ENCODE results near the gene CMTM2. TPM values are rescaled to one million over a fixed set of nuclear protein-coding genes. Genes with fewer than 3 reads are reported as not detected.
"Not testable (repeated sequence)": the region's sequence is repeated elsewhere in the genome, so short reads cannot be mapped to it uniquely, and the experiment has no call there.

The CMTM2 gene
- total RNA-seq, 2 donors from 2014 or later = 0.70 TPM; not detected in 1

DNA sequence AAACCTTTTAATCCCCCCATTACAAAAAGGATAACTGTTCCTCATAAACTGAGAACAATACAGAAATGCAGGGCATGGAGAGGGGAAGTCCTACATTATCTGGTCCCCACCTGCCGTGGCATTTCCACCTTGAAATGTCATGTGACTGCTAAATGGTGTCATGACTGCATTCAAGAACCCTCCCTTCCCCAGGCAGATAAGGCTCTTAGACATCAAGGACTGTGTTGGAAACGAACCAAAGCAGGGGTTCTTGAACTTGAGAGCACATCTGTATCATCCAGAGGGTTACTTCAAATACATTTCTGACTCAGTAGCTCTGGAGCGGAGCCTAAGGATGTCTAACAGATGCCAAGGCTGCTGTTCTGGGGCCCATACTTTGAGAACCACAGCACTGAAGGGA is 43.6 kb downstream of the CMTM2 start:
- H3K9me3 ChIP-seq (ENCODE audit: control insufficient read depth, low read length, poor library complexity, severe bottlenecking) = no peaks in the 10 kb centered on the region
- ATAC-seq = no peak
- Mint-ChIP-seq H3K27ac (no peak overlapping the region), H3K4me3 (no peak overlapping the region), H3K36me3 (ENCODE audit: low read depth) (no peaks in the 10 kb centered on the region), H3K4me1 (peaks cover 5% of the 10 kb centered on the region), H3K27me3 (no peaks in the 10 kb centered on the region)
- DNase-seq = no peak

DNA sequence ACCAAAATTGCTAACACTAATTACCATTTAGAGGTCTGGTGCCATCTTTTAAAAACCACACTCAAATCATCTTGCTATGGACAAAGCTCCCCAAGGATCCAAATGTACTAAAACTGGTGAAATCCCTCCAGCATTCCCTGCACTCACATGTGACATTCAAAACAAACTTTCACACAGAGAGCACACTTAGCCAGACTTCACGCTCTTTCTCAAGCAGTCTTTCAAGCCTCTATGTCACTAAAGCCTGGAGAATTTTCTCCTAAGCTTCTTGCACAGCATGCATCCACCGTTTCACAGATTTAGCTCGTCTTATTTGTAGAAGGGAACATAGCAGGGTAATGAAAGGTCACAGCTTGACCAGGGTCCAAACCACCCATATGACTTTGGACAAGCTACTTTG is 44.5 kb downstream of the CMTM2 start:
- H3K4me3 Mint-ChIP-seq = no peak overlapping the region
- no peak for DNase-seq
- no peak for ATAC-seq
- H3K27ac Mint-ChIP-seq = no peak overlapping the region
- no peaks in the 10 kb centered on the region for H3K9me3 ChIP-seq (ENCODE audit: control insufficient read depth, low read length, poor library complexity, severe bottlenecking)
- H3K36me3 Mint-ChIP-seq (ENCODE audit: low read depth) = no peaks in the 10 kb centered on the region
- no peaks in the 10 kb centered on the region for H3K27me3 Mint-ChIP-seq
- peaks cover 5% of the 10 kb centered on the region for H3K4me1 Mint-ChIP-seq

DNA sequence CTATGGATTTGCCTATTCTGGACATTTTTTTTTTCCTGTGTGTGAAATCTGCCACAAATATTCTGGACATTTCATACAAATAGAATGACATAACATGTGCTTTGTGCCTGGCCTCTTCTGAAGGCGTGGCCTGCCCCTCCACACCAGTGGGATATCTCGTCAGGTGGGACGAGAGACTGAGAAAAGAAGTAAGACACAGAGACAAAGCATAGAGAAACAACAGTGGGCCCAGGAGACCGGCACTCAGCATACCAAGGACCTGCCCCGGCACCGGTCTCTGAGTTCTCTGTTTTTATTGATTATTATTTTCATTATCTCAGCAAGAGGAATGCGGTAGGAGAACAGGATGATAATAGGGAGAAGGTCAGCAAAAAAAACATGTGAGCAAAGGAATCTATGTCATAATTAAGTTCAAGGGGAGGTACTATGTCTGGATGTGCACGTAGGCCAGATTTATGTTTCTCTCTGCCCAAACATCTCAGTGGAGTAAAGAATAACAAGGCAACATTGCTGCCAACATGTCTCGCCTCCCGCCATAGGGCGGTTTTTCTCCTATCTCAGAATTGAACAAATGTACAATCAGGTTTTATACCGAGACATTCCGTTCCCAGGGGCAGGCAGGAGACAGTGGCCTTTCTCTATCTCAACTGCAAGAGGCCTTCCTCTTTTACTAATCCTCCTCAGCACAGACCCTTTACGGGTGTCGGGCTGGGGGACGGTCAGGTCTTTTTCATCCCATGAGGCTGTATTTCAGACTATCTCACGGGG is 48.5 kb downstream of the CMTM2 start:
- not testable (repeated sequence) for H3K4me1 Mint-ChIP-seq

DNA sequence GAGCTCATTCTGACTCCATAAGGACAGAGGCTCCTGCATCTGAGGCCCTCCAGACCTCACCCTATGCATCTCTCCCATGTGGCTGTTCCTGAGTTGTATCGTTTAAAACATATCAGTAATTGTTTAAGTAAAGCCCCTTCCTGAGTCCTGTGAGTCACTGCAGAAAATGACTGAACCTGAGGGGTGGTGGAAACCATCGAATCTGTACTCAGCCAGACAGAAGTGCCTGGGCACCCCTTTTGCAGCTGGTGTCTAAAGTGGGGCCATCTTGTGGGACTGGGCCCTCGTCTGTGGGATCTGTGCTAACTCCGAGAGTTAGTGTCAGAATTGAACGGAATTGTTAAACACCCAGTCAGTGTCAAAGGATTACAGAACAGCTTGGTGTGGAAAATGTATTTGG is 50.6 kb downstream of the CMTM2 start:
- Mint-ChIP-seq H3K4me1 (no peaks in the 10 kb centered on the region), H3K27ac (no peak overlapping the region), H3K36me3 (ENCODE audit: low read depth) (no peaks in the 10 kb centered on the region), H3K27me3 (no peaks in the 10 kb centered on the region), H3K4me3 (no peak overlapping the region)
- H3K9me3 ChIP-seq (ENCODE audit: control insufficient read depth, low read length, poor library complexity, severe bottlenecking) = no peaks in the 10 kb centered on the region
- ATAC-seq = no peak
- no peak for DNase-seq

More for the DNA sequence above, 48.5 kb downstream of the CMTM2 start:
- H3K9me3 ChIP-seq (ENCODE audit: control insufficient read depth, low read length, poor library complexity, severe bottlenecking); H3K27me3 Mint-ChIP-seq; H3K4me3 Mint-ChIP-seq; DNase-seq; ATAC-seq; H3K36me3 Mint-ChIP-seq (ENCODE audit: low read depth); H3K27ac Mint-ChIP-seq: not testable (repeated sequence)

DNA sequence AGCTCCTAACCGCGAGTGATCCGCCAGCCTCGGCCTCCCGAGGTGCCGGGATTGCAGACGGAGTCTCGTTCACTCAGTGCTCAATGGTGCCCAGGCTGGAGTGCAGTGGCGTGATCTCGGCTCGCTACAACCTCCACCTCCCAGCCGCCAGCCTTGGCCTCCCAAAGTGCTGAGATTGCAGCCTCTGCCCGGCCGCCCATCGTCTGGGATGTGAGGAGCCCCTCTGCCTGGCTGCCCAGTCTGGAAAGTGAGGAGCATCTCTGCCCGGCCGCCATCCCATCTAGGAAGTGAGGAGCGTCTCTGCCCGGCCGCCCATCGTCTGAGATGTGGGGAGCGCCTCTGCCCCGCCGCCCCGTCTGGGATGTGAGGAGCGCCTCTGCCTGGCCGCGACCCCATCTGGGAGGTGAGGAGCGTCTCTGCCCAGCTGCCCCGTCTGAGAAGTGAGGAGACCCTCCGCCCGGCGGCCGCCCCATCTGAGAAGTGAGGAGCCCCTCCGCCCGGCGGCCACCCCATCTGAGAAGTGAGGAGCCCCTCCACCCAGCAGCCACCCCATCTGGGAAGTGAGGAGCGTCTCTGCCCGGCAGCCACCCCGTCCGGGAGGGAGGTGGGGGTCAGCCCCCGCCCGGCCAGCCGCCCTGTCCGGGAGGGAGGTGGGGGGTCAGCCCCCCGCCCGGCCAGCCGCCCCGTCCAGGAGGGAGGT is 51.4 kb downstream of the CMTM2 start:
- not testable (repeated sequence) for H3K9me3 ChIP-seq (ENCODE audit: control insufficient read depth, low read length, poor library complexity, severe bottlenecking); H3K4me3 Mint-ChIP-seq; H3K27me3 Mint-ChIP-seq; DNase-seq; H3K36me3 Mint-ChIP-seq (ENCODE audit: low read depth); H3K4me1 Mint-ChIP-seq; H3K27ac Mint-ChIP-seq; ATAC-seq

DNA sequence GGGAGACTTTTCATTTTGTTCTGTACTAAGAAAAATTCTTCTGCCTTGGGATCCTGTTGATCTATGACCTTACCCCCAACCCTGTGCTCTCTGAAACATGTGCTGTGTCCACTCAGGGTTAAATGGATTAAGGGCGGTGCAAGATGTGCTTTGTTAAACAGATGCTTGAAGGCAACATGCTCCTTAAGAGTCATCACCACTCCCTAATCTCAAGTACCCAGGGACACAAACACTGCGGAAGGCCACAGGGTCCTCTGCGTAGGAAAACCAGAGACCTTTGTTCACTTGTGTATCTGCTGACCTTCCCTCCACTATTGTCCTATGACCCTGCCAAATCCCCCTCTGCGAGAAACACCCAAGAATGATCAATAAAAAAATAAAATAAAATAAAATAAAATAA is 52.3 kb downstream of the CMTM2 start:
- H3K9me3 ChIP-seq (ENCODE audit: control insufficient read depth, low read length, poor library complexity, severe bottlenecking); H3K27me3 Mint-ChIP-seq; H3K4me1 Mint-ChIP-seq; H3K27ac Mint-ChIP-seq; ATAC-seq; DNase-seq; H3K36me3 Mint-ChIP-seq (ENCODE audit: low read depth); H3K4me3 Mint-ChIP-seq: not testable (repeated sequence)

DNA sequence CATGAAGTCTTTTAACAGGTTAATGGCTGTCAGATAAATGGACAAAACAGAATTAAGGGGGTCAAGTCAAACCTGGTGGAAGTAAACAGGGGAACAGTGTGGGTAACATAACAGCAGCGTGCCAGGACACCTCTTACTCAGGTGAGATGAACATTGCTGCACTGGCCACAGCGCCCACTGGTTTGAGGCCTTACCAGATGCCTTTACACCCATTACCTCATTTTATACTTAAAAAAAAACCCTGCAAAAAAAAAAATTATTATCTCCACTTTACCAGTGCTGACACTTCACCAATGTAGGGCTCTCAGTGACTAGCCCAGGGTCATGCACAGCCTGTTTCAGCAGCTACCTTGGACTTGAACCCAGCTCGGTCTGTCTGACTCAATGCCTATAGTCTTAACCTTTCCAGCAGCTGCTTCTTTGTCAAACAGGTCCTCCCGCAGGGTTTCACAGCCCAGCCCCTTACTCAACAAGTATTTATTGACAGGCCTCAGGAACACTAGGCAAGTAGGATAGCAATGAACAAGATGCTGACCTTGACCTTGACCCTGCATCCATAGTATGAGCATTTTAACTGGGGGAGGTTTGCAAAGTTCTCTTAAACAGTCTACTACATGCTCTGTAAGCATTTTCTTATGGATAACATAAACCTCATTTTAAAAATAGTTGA is 55.4 kb downstream of the CMTM2 start:
- Mint-ChIP-seq H3K27me3 (peaks cover 13% of the 10 kb centered on the region), H3K36me3 (ENCODE audit: low read depth) (no peaks in the 10 kb centered on the region), H3K4me3 (no peak overlapping the region), H3K4me1 (peaks cover 4% of the 10 kb centered on the region), H3K27ac (no peak overlapping the region)
- no peak for DNase-seq
- no peaks in the 10 kb centered on the region for H3K9me3 ChIP-seq (ENCODE audit: control insufficient read depth, low read length, poor library complexity, severe bottlenecking)
- no peak for ATAC-seq

DNA sequence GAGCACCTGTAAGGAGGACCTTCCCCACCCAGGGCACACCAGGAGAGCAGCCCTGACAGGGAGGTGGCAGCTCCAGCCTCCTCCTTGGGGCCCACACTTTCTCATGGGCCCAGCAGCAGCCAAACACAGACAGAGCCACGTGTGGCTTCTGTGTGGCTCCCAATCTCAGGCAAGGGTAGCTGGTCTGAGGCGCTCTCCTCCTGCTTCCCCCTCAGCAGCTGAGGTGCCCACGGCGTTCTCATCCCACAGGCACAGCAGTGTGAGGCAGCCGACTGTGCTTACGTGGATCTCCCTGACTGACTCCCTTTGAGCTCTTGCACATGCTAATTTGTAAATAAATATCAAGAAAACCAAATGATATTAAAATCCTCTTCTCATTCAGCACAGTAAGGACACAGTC is 56.1 kb downstream of the CMTM2 start:
- Mint-ChIP-seq H3K4me3 (no peak overlapping the region), H3K27me3 (peaks cover 13% of the 10 kb centered on the region), H3K36me3 (ENCODE audit: low read depth) (no peaks in the 10 kb centered on the region), H3K27ac (no peak overlapping the region), H3K4me1 (peaks cover 4% of the 10 kb centered on the region)
- no peaks in the 10 kb centered on the region for H3K9me3 ChIP-seq (ENCODE audit: control insufficient read depth, low read length, poor library complexity, severe bottlenecking)
- ATAC-seq = no peak
- DNase-seq = no peak

DNA sequence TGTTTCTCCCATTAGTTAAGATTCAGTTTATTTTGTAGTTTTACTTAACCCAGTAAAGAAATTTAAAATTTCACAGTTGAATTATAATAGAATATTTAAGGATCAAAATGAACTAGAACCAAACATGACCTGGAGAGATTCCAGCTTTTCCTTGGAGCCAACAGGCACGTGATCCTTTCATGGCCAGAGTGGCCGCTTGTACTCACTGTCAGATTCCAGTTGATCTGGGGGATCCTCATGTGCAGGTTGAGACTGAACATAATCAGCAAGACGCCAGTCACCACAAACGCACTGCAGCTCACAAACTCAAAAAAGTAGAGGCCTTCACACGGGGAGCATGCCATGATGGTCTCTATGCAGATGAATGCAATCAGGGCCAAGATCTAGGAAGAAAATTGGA is 56.9 kb downstream of the CMTM2 start:
- Mint-ChIP-seq H3K27me3 (peaks cover 13% of the 10 kb centered on the region), H3K4me1 (peaks cover 4% of the 10 kb centered on the region), H3K27ac (no peak overlapping the region), H3K4me3 (no peak overlapping the region), H3K36me3 (ENCODE audit: low read depth) (no peaks in the 10 kb centered on the region)
- DNase-seq (no peak), ATAC-seq (no peak)
- H3K9me3 ChIP-seq (ENCODE audit: control insufficient read depth, low read length, poor library complexity, severe bottlenecking) = no peaks in the 10 kb centered on the region

DNA sequence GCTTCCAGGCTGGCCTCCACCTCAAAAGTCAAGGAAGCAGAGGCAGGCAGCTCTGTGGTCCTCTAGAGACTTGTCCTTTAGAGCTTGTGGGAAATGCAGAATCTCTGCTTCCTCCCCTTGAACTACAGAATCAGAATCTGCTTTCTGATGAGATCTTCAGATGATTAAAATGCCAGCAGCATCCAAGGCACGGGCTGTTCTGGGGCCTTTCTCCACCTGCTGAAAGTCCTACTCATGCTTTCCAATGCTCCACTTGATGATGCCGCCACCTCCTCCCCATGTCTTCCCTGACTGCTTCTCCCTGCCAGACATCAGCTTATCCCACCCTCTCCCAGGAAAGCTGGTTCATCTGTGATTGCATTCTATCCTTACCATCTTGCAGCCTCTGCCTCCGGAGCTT is 58.5 kb downstream of the CMTM2 start:
- H3K4me3 Mint-ChIP-seq = no peak overlapping the region
- H3K27ac Mint-ChIP-seq = no peak overlapping the region
- H3K9me3 ChIP-seq (ENCODE audit: control insufficient read depth, low read length, poor library complexity, severe bottlenecking) = no peaks in the 10 kb centered on the region
- ATAC-seq = no peak
- H3K4me1 Mint-ChIP-seq = peaks cover 4% of the 10 kb centered on the region
- DNase-seq = no peak
- no peaks in the 10 kb centered on the region for H3K36me3 Mint-ChIP-seq (ENCODE audit: low read depth)
- H3K27me3 Mint-ChIP-seq = peaks cover 13% of the 10 kb centered on the region

Other genes with a start within 250 kb of the CMTM2 start
- gene CDH5, start 212.8 kb upstream of the CMTM2 start, total RNA-seq = not detected
- gene BEAN1, start 152.2 kb upstream of the CMTM2 start, total RNA-seq = not detected
- 1 to 10 TPM; 7.1 to 9.4 TPM for gene TK2, start 29.3 kb upstream of the CMTM2 start, total RNA-seq
- 10 to 100 TPM; 41.6 to 42.5 TPM for gene CKLF, start 26.9 kb upstream of the CMTM2 start, total RNA-seq
- gene CMTM1, start 13.0 kb upstream of the CMTM2 start, total RNA-seq = 1 to 10 TPM; 3.3 to 3.6 TPM
- gene CMTM3, start 25.2 kb downstream of the CMTM2 start, total RNA-seq = 10 to 100 TPM; 60.5 to 74.6 TPM
- gene CMTM4, start 117.3 kb downstream of the CMTM2 start, total RNA-seq = 1 to 10 TPM; 1.1 to 1.5 TPM
- gene DYNC1LI2, start 172.1 kb downstream of the CMTM2 start, total RNA-seq = 10 to 100 TPM; 77.5 to 97.1 TPM
- under 1 TPM in 1 of 2 donors, not detected in 1; 0.40 TPM for gene TERB1, start 222.1 kb downstream of the CMTM2 start, total RNA-seq